Measurements from ENCODE around the gene LUM.

- TF ChIP-seq CTCF (conservative IDR thresholded peaks at IDR 0.05 in 1 of 2, IDR thresholded peaks at IDR 0.05 in 1 of 2; ENCODE audit: extremely low read depth in 1 of 2, insufficient read depth in 1 of 2, low read depth in 1 of 2, low read length in 2 of 2) (no peak), EZH2 (IDR thresholded peaks at IDR 0.05; ENCODE audit: borderline replicate concordance, low read length) (no peak)
These were observed 55.3 kb downstream of the LUM start for GRCh38 chr12:91055976-91056375.
